GM19193 (cell line): Measurements from ENCODE around the gene POU4F3.

Experiments
- POLR2A ChIP-seq: IDR thresholded peaks from 4 replicates; pipeline ENCODE4 v1.6.1; 2011; ENCODE audit not compliant: insufficient read depth, insufficient read length; ENCODE audit errors: extremely low read depth

The POU4F3 gene, protein sequence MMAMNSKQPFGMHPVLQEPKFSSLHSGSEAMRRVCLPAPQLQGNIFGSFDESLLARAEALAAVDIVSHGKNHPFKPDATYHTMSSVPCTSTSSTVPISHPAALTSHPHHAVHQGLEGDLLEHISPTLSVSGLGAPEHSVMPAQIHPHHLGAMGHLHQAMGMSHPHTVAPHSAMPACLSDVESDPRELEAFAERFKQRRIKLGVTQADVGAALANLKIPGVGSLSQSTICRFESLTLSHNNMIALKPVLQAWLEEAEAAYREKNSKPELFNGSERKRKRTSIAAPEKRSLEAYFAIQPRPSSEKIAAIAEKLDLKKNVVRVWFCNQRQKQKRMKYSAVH

GRCh38 chr5:146338774-146339714 lies at the start of gene POU4F3:
TSS of gene POU4F3 (plus strand) at chr5:146338839. CDS start at chr5:146339113, 274 bp downstream.
- TF ChIP-seq POLR2A: no peak

GRCh38 chr5:146290318-146290717 lies 48.3 kb upstream of the POU4F3 start:
- TF ChIP-seq POLR2A: no peak

DNA sequence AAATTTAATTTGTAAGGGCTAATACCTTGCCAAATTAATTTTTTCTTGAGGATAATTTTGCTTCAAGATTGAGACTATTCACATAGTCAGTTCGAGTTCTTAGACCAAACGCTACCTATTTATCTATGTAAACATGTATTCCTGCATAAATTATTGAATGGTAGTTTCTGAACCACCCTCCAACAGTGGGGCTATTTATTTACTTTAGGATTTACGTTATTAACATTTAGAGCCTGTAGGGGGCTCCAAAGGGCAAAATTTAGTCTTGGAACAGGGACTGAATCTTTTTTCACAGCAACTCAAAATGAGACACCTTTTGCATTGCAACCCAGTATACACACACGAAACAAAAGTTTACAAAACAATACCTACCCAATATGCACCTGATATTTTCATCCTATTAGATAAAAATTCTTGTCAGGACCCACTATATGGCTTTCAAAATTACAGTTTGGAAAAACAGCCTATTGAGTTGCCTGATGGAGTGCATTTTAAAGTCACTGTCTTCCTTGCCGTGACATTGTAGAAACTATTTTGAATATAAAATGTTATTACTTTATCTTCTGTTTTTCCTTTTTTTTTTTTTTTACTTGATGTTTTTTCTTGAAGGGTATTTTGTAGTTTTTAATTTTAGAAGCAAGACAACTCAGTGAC lies 47.1 kb upstream of the POU4F3 start:
- no peak for TF ChIP-seq POLR2A

DNA sequence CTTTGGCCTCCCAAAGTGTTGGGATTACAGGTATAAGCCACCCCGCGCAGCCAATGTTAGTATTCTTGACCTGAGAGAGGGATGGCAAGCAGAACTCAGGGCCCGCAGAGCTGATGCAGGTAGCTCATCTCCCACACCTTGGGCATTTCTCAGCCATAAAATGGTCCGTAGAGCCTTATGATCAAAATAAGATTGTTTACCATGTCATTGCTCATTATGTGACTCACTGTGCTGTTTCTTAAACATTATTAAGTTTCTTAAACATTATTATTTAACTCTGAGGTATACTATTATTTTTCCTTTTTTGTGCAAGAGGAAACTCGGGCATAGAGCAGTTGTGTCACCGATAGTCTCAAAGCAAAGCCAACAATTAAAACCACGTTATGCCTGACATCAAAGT lies 42.4 kb upstream of the POU4F3 start:
- no peak for TF ChIP-seq POLR2A

DNA sequence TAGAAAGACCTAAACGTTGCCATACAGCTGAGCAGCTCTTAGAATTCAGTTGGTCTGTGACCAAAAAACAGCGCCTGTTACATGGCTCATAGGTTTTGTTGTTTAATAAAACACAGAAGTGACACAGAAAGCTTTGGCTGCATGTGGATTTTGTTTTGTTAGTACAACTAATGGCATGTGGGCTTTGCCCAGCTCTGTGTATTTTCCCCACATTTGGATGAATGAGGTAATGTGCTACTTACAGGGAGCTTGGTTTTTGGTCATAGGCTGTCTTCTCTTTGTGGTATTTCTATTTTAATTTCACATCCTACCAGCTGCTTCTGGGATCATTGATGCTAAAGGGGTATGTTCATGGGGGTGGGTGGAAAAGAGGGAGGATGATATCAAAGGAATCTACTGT lies 37.0 kb upstream of the POU4F3 start:
- no peak for TF ChIP-seq POLR2A

DNA sequence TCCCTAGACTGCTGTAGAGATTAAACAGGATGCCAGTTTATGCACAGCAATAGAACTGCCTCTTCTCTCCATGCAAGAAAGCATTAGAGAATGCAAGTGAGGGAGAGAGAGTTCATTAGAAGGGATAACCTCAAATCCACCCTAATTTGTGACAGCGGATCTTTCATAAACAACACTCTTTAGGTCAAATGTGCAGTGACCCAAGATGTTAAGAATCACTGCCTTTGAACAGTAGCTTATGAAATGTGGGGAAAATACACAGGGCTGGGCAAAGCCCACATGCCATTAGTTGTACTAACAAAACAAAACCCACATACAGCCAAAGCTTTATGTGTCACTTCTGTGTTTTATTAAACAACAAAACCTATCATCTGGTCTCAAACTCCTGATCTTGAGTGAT lies 36.2 kb upstream of the POU4F3 start:
- no peak for TF ChIP-seq POLR2A

DNA sequence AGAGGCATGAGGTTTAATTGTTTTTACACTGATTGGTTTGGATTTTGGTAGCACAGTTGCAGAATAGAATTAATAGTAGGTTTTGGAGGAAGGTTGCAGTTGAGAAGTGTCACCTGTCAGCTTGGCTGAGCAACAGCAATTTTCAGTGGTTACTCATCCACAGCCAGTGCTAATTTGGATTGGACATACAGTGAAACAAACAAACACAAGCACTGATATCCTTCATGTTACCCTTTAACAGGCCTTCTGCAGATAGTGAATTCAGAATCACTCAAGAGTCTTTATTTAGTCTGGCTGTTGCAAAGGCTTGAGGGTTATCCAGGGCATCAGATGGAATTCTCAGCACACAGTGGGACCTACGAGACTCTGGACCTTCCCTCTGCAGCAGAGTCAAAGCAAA lies 31.8 kb upstream of the POU4F3 start:
- TF ChIP-seq POLR2A: no peak

GRCh38 chr5:146307796-146308195 lies 30.8 kb upstream of the POU4F3 start:
- no peak for TF ChIP-seq POLR2A

- TF ChIP-seq POLR2A: no peak
These were observed 28.1 kb upstream of the POU4F3 start for GRCh38 chr5:146310540-146310939.

DNA sequence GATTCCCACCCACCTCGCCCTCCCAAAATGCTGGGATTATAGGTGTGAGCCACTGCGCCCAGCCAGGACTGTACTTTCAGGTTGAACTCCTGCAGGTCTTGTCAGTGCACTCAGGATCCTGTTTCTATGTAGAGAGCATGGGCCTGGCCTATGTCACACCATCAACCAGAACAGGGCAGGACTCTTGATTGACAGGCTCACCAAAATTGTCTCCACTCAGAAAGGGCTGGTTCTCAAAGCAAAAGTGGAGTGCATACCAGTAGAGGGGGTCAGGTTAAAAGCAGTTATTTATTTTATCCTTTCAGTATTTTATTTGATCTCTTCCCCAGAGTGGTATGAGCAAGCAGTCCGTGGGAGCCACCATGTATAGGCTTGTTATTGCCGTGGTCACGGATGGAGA lies 27.4 kb upstream of the POU4F3 start:
- TF ChIP-seq POLR2A: no peak

DNA sequence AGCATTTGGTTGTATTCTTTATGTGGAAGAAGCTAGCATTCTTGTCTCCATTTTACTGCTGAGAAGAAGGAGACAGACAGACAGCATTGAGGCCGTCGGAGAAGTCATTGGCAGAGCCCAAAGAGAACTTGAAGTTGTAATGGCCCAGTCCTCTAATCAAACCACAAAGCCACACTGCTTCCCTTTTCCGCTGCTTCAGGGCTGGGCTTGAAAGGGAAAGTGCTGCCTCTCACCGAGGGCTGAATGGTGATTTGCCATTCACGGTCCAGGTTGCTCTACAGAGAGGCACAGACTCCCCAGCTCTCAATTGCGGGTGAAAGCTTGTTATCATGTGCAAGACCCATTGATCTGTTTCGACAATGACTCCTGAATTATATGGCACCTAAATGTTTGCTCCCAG lies 25.6 kb upstream of the POU4F3 start:
- no peak for TF ChIP-seq POLR2A

DNA sequence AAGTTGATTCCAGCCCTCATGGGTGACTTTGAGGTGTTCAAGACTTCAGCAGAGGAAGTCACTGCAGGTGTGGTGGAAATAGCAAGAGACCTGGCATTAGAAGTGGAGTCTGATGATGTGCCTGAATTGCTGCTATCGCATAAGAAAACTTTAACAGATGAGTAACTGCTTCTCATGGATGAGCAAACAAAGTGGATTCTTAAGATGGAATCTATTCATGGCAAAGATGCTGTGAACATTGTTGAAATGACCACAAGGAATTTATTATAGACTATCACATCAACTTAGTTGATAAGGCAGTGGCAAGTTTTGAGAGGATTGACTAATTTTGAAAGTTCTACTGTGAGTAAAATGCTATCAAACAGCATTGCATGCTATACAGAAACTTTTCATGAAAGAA lies 17.1 kb upstream of the POU4F3 start:
- no peak for TF ChIP-seq POLR2A

DNA sequence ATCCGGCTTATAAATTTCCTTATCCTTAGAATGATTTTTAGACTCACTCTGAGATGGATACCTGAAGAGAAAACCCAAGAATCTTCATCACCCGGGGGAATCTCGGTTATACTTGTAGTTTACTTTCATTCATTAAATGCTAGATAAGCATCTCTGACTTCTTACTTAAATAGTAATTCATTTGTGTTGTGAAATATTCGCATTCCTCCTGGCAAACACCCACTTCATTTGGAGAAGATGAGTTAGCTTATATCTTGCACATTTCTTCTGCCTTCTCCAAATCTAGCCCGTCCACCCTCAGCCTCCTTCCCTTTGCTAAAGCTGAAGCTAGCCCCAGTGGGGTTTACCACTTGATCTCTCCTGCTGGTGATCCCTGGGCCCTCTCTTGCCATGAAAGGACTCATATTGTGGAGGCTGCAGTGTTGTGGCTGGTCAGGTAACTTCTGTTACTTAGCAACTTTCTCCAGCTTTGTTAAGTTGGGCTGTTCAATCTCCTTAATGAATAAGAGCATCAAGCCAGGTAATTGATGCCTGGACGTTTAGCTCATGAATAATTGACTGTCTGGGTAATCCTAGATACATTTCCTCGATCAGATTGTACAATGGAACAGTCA lies 11.3 kb upstream of the POU4F3 start:
- TF ChIP-seq POLR2A: no peak

DNA sequence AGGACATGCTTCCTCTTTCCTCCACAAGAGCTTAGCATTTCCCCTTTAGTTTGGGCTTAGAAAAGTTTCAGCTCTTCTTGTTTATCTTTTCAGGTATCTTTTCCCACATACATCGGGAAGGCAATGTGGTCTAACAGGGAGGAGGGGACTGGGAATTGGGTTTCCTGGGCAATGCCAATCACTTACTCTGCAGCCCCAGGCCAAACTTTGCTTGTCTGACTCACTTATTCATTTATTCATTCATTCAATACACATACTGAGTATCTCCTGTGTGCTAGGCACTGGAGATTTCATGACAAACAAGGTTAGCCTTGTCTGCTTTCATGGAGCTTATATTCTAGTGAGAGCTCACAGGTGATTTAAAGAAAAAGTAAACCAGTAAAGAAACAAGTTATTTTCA lies 10.7 kb upstream of the POU4F3 start:
- TF ChIP-seq POLR2A: no peak

- TF ChIP-seq POLR2A: no peak
These were observed 8.9 kb upstream of the POU4F3 start for GRCh38 chr5:146329697-146330096.

- TF ChIP-seq POLR2A: no peak
These were observed 7.2 kb upstream of the POU4F3 start for GRCh38 chr5:146331423-146331822.

DNA sequence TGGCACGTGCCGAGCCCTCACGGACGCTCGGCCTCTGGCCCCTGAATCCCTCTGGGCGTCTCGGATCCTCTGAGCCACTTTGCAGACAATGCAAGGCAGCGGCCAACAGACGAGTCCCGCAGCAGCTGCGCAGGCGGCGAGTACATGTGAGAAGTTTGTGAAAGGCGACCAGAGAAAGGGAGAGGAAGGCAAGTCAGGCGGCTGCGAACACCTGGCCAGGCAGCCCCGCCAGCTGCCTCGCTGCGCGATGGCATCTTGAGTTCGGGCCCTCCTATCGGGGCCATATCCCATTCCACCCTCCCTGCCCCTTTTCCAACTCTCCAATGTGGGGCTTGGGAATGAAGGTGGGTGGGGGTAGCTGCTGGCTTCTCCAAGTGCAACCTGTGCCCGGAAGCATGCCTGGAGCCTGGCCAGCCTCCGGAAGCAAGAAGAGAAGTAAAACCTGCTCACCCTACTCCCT lies 4.5 kb upstream of the POU4F3 start:
- TF ChIP-seq POLR2A: no peak
